HG03097 (cell line): ENCODE results near the gene PFKM.
"Not testable (repeated sequence)": the region's sequence is repeated elsewhere in the genome, so short reads cannot be mapped to it uniquely, and the experiment has no call there.

Source experiments
- ATAC-seq: cut with Tn5 transposase; IDR thresholded peaks from one replicate; pipeline ENCODE4 v1.9.1; 2021; ENCODE audit not compliant: unreplicated experiment, low FRiP score

Gene PFKM

GRCh38 chr12:48110691-48111311 lies 8.4 kb upstream of the PFKM start:
- ATAC-seq, result no peak

DNA sequence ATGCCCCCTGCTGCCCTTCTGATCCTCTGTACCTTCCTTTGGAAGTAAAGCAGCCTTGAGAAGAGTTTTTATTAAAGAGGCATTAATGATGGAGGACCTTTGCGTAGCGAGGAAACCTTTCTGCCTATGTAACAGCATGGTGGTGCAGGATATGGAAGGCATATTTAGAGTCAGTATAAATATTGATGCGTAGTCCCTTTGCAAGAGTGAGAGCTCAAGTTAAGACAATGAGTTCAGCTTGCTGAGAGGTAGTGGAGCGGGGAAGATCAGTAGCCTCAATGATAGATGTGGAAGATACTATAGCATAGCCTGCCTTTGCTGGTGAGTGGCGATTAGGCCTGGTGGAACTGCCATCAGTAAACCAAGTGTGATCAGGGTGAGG lies 7.9 kb upstream of the PFKM start:
- ATAC-seq, result not testable (repeated sequence)

GRCh38 chr12:48115957-48116356 lies 3.2 kb upstream of the PFKM start:
- no peak for ATAC-seq

DNA sequence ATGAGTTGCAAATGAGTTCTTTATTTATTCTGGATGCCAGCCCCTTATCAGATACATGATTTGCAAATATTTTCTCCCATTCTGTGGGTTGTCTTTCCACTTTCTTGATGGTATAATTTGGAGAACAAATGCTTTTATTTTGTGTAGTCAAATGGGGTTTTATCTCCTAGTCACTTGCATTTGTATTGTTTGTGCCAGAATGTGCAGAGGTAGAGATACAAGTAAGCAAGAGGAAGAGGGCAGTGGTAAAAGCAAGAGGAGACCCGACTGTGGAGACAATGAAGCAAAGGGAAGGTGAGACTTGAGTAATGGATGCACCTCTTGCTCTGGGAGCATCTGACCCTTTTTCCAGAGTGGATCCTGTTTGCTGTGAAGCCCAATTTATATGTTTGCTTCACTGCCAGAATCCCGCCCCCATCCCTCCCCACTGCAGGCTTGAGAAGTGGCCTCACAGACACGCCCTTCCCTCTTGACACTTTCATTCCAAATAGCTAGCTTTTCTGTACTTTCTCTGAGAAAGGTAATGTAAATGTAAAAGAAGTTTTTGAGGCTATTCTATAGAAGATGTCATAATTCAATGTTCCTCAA lies 786 bp upstream of the PFKM start:
- ATAC-seq, result no peak

DNA sequence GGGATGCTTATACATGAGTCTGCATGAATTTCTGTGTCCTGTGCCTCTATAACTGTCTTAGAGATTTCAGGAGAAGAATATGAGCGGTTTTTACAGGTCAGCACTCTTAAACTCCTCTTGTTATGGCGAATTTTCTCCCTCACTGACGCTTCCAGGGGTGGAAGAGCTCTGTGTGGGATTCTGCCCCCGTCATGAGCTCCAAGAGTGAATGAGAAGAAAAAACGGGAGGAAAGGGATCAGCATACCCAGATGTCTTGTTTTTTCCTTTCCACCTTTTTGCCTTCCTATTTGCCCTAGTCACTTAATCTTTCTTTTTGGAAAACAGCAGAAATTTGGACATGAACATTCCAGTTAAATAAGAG lies 651 bp downstream of the PFKM start:
- ATAC-seq, result no peak

- no peak for ATAC-seq
Measured at GRCh38 chr12:48121522-48121921, 2.4 kb downstream of the PFKM start.

- no peak for ATAC-seq
Measured at GRCh38 chr12:48122065-48122834, 3.1 kb downstream of the PFKM start.

- ATAC-seq, result no peak
Measured at GRCh38 chr12:48123169-48123568, 4.0 kb downstream of the PFKM start.

DNA sequence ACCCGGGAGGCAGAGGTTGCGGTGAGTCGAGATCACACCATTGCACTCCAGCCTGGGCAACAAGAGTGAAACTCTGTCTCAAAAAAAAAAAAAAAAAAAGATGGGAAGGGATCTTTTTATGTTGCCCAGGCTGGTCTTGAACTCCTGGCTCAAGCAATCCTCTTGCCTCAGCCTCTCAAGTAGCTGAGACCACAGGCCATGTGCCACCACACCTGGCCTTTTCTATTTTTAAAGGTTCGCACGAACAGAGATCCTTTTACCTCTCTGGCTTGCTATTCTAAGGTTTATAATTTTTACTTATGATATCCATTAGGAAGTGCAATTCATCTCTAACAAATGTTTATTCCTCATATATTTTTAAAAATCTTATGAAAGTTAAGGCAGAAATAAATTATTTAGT lies 6.4 kb downstream of the PFKM start:
- ATAC-seq, result not testable (repeated sequence)

GRCh38 chr12:48125985-48126384 lies 6.8 kb downstream of the PFKM start:
- ATAC-seq, result no peak

- no peak for ATAC-seq
Measured at GRCh38 chr12:48126953-48127630, 7.9 kb downstream of the PFKM start.

GRCh38 chr12:48128800-48129199 lies 9.6 kb downstream of the PFKM start:
- ATAC-seq, result no peak

GRCh38 chr12:48129376-48129775 lies 10.2 kb downstream of the PFKM start:
- no peak for ATAC-seq

GRCh38 chr12:48131517-48131916 lies 12.4 kb downstream of the PFKM start:
- no peak for ATAC-seq

DNA sequence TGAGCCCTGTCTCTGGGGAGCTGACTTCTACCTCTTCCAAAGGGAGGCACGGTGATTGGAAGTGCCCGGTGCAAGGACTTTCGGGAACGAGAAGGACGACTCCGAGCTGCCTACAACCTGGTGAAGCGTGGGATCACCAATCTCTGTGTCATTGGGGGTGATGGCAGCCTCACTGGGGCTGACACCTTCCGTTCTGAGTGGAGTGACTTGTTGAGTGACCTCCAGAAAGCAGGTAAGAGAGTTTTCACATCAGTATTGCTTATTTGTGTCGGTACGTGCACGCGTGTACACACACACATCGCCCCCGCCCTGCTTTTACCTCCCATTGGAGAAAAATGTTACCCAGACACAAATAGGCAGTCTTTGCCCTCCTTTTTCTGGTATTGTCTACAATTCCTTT lies 13.7 kb downstream of the PFKM start:
- ATAC-seq, result no peak

- ATAC-seq, result no peak
Measured at GRCh38 chr12:48135027-48135426, 15.9 kb downstream of the PFKM start.

GRCh38 chr12:48142818-48143674 lies 23.9 kb downstream of the PFKM start:
- no peak for ATAC-seq

DNA sequence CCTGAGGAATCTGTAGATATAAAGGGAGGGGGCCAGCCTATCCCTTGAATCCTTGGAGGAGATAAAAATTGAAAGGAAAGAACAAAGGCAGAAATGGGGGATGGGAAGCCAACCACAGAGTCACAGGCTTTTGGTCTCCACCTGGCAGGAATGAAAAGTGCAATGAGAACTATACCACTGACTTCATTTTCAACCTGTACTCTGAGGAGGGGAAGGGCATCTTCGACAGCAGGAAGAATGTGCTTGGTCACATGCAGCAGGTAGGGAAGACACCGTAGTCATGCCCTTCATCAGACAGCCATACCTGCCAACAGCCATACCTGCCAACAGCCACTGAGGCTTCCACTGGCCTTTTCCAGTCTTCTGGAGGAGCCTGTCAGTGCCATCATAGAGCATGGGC lies 24.7 kb downstream of the PFKM start:
- ATAC-seq, result no peak

GRCh38 chr12:48145981-48146380 lies 26.8 kb downstream of the PFKM start:
- no peak for ATAC-seq

GRCh38 chr12:48151103-48151771 lies 32.1 kb downstream of the PFKM start:
- no peak for ATAC-seq
